Cerebellar cortex (tissue), 1 donor: Measurements from ENCODE around the gene NUP62.

Source experiments
- DNase-seq: peaks from one replicate; pipeline ENCODE4 v3.0.0-alpha.2; 2015; ENCODE audit warnings: low spot score

NUP62 gene

GRCh38 chr19:49896863-49897621, 32.3 kb downstream of the NUP62 start, which contains the start of gene IL4I1:
IL4I1 (minus strand) TSS chr19:49896887; CDS start chr19:49896160, 727 bp downstream.
- DNase-seq = no peak

GRCh38 chr19:49895566-49896297, 33.6 kb downstream of the NUP62 start:
- no peak for DNase-seq

- DNase-seq = no peak
These were observed 34.3 kb downstream of the NUP62 start for GRCh38 chr19:49894879-49895565.

DNA sequence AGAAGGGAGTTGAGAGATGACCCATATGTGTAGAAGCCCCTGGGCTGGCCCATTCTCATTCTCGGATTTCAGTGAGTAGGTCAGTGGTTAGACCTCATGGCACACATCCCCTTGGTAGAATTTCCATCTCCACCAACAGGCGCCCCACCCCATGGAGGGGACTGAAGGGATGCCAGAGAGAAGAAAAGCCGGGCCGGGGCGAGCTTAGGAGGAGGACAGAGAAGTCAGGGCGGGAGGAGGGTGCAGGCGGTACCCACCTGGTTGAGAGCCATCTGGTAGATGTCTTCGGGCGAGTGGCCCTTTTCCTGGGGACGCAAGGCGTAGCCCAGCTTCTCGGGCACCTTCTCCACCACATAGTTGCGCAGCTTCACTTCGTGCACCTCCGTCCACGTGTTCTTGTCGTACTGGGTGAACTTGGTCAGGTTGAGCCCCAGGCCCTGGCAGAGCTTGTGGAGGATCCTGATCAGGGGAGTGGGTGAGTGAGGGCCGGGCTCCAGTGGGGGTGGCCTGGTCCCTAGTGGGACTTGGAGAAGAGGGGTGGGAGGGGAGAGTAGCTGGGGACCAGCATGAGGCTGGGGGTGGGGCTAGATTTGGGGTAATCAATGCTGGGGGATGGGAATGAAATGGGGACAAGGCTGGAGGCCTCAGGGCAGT, 35.2 kb downstream of the NUP62 start:
- DNase-seq = no peak

DNA sequence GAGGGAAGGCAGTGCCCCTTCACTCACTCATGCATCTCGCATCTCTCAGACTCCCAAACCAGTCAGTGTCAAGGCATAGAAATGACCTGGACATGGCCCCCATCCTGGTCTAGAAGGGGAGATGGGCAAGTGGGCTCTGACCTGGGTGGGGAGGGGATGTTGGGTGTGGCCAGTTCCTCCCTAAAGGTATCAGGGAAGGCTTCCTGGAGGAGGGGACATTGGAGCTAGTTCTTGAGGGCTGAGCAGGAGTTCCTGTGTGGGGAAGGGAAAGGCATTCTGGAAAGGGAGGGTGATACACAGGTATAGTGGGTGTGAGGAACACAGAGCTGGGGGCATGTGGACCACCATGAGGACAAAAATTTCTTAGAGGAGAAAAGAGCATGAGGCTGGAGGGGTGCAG, 36.6 kb downstream of the NUP62 start:
- DNase-seq = no peak

GRCh38 chr19:49891393-49891792, 37.9 kb downstream of the NUP62 start:
- DNase-seq = no peak

DNA sequence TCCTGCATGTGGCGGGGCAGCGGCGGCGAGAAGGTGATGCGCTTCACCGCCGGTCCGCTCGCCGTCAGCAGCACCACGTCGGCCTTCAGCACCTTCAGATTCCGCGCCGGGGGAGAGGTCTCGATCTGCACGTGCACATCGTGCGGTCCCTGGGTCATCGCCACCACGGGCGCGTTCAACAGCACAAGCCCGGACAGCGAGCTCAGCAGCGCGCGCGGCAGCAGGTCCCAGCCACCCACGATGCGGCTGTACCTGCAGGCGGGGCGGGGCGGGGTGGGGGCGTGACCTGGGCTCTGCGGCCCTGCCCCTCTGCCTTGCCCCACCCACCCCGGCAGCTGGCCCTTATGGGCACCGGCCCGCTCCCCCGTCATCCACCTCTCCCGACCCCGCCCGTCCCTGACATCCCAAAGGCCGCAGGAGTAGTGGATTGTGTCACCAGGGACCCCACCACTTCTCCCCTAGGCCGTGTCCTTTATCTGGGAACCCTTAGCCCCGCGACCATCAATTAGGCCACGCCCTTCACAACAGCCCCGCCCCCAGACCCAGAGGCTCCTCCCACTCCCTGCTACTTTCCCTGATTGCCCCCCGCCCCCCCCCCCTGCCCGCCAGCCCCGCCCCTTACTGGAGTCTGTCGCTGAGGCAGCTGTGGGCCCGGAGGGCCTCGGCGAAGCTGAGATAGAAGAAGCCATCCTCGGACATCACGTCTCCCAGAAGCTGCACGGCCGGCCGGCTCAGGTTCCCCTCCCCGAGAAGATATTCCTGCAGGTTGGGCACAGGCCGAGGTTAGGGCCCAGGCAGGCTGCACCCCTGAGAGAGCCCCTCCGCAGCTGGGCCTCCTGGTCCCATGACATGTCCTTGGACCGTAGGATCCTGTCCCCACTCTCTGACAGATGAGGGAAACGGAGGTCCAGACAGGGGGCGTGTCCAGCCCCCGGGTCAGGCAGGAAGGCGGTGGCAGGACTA, 38.7 kb downstream of the NUP62 start:
- DNase-seq = no peak

DNA sequence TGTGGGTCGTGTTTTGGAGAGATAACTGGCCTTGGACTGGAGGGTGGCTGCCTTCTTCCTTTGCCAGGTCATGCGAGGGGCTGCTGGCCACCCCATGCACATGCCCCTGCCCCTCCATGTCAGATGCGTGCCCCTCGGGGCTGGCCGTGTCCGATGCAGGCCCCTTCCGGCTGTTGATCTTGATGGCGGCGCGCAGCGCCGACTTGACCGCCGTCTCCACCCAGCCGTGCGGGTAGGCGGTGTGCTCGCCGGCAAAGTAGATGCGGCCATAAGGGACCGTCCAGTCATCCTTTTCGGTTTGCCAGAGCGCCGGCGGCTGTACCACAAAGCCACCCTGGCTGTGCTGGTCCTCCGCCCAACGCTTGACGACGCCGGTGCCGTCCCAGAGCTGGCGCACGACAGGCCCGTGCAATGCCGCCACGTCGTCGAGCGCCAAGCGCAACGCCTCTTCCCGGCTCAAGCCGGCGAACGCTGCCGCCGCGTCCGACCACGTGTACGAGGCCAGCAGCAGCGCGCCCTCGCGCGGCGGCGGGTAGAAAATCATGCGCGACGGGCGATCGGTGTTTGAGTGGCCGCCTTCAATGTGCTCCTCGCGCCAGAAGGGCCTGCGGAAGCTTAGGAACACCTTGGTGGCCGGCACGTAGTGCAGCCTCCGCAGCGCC, 39.5 kb downstream of the NUP62 start:
- DNase-seq = peak; percentile 60

DNA sequence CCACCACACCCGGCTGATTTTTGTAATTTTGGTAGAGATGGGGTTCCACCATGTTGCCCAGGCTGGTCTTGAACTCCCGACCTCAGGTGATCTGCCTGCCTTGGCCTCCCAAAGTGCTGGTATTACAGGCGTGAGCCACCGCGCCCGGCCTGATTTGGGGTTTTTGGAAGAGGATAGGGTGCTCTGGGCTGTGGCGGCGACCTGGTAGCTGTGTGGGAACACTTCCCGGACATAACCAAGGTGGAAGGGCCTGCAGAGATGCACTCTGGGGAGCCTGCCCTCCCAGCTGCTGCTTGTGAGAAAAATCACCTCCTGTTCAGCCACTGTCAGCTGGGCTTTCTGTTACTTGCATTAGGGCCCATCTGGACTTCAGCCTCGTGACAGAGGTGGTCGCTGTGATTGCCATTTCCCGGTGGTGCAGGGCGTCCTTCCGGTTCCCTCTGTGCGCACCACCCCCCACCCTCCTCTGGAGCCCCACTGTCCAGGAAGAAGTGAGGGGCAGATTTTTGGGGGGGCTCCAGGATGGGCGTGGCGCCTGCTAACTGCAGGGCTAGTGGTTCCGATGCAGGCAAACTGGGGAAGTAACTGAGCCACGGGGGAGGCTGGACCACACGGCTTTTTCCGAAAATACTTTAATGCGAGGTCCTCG, 40.1 kb downstream of the NUP62 start:
- DNase-seq = no peak

DNA sequence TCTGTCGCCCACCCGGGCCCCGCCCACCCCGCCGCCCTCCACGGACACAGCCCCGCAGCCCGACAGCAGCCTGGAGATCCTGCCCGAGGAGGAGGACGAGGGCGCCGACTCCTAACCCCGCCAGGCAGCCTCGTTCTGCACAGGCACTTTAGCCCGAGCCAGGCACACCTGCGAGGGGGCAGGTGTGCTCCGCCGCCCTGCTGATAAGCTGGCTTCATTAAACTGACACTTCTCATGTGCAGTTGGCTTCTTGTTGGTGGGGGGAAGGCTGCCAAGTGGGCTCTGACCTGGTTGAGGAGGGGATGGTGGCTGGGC, 40.8 kb downstream of the NUP62 start:
- DNase-seq = no peak

- no peak for DNase-seq
These were observed 41.4 kb downstream of the NUP62 start for GRCh38 chr19:49887665-49888509.

GRCh38 chr19:49887037-49887664, 42.2 kb downstream of the NUP62 start:
- DNase-seq = no peak

DNA sequence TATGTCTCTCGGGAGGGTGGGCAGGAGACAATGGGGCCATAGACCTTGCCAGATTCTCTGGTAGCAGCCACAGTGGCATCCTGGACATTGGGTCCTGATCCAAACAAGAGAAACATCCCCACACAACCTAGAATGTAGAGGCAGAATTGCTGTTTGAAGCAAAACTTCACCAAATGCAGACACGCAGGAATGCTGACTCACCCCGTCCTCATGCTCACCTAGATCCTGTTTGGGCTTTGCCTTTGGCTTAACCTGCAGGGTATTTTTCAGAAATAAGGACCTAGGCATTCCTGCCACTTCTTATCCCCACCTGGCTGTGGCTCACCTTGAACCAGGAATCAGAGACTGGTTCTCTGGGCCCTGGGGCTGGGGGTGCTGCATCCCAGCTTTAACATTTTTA, 44.5 kb downstream of the NUP62 start:
- no peak for DNase-seq

- no peak for DNase-seq
These were observed 45.2 kb downstream of the NUP62 start for GRCh38 chr19:49884109-49884508.

GRCh38 chr19:49883094-49883493, 46.2 kb downstream of the NUP62 start:
- DNase-seq = no peak

DNA sequence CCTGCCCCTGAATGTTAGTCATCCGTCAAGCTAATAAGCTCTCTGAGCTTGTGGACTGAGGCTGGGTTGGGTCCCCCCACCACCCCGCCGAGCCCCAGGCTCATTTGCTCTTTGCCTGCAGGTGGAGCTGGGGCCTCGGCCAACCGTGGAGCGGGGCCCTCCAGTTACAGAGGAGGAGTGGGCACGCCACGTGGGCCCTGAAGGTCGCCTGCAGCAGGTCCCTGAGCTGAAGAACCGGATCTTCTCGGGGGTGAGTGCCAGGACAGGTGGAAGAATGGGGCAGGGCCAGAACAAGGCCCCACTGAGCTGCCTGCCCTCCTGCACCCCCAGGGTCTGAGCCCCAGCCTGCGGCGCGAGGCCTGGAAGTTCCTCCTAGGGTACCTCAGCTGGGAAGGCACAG, 46.7 kb downstream of the NUP62 start:
- no peak for DNase-seq

GRCh38 chr19:49881672-49882394, 47.5 kb downstream of the NUP62 start:
- DNase-seq = no peak

DNA sequence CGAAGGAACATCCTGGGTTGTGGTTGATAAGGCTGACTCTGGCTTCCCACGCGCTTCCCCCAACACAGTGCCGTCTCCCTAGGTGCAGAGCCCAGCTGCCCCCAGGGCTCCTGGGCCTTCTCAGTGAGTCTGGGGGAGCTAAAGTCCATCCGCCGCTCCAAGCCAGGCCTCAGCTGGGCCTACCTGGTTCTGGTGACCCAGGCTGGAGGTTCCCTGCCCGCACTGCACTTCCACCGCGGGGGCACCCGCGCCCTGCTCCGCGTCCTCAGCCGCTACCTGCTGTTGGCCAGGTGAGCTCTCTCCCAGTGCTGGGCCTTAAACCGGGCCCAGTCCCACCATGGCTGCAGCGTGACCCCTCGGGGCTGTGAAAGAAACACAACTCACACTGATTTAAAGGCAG, 48.1 kb downstream of the NUP62 start:
- DNase-seq = no peak
